Measurements from ENCODE around the gene AHI1.
"Not testable (repeated sequence)": the region's sequence is repeated elsewhere in the genome, so short reads cannot be mapped to it uniquely, and the experiment has no call there.

AHI1 gene

DNA sequence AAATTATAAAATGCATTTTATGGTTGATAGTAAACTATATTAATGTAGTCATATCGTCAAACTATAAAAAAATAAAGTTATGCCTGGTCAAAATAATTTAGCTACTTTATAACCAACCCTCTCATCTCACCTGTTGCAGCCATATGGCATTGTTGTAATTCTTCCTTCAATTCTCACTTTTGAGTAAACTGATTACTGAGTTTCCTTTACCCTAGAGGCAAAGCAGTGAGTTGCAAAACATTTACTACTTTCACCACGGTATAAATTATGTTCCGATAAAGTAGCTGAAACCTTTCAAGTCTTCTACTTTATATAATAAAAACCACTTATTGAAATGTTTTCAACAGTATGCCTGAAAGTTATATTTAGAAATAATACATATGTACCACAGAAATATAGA, 113.8 kb downstream of the AHI1 start:
- DNase-seq: no peak

DNA sequence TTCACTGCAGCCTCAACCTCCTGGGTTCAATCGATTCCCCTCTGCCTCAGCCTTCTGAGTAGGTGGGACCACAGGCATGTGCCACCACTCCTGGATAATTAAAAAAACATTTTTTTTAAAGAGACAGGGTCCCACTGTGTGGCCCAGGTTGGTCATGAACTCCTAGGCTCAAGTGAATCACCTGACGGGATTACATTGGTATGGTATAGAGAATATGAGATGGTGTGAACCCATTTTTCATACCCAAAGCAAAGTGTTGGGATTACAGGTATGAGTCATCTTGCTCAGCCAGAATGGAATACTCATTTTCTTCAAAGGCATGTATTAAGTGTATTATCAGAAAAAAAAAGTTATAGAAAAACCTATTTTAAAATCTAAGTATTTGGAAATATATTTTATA, 114.2 kb downstream of the AHI1 start:
- DNase-seq: no peak

DNA sequence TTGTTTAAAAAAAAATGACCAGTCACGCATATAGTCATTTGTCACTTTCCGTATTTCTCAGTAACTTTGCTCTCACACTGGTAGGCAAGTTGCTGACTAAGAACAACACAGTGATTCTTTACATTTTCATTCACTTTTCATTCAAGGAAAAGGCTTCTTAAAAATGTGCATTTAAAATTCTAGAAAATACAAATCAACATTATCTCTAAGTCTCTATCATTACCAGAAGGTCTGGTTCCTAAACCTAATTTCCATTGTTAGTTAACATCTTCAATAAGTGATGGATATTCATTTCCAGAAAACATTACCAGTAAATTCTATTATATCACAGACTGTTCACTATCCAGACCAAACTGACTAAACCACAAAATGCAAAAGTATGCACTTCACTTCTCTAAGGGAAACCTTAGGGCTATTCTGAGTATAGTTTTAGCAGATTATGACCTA, 115.3 kb downstream of the AHI1 start:
- DNase-seq: no peak

DNA sequence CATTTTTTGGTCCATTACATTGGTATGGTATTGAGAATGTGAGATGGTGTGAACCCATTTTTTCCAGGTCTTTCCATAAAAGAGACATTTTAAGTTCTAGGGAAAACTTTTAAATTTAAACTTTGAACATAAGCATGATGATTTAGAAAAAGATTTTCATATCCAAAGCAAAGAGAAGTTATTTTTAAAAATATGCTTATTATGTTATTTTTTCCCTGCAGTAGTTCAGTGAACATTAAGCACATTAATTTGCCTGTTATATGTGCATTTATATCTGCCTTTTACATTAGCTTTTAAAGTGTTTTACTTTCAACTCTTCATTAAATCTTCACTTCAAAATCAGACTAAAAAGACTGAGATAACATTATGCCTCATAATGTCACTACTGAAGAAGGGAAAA, 116.7 kb downstream of the AHI1 start:
- no peak for DNase-seq

DNA sequence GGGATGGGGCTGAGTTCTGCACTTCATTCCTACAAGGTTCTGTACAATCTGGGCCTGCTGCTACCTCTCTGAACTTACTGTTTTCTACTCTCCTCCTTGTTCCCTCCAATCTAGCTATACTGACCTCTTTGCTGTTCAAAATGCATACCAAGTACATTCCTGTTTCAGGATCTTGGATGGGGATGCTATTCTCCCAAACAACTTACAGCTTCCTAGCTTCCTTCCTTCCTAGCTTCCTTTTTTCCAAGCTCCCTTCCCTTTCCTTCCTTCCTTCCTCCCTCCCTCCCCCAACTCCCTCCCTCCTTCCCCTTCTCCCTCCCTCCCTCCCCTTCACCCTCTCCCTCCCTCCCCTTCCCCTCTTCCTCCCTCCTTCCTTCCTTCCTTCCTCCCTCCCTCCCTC, 117.9 kb downstream of the AHI1 start:
- no peak for DNase-seq

DNA sequence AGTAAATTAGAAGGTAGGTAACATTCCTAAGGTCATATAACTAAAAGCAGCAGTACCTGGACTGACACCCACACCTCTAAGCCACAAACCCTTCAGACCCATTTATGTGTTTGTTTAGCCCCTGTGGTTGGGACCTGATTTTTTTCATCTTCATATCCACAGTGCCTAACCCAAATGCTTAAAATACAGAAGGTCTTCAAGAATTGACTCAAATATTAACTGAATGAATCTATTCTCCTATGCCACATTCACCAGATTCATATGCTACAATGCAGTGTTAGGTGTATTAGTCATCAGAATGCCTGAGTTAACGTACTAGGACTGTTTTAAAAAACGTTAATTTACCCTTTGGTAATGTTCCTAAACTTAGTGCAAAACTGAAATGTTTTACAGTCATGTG, 124.8 kb downstream of the AHI1 start:
- DNase-seq: no peak

DNA sequence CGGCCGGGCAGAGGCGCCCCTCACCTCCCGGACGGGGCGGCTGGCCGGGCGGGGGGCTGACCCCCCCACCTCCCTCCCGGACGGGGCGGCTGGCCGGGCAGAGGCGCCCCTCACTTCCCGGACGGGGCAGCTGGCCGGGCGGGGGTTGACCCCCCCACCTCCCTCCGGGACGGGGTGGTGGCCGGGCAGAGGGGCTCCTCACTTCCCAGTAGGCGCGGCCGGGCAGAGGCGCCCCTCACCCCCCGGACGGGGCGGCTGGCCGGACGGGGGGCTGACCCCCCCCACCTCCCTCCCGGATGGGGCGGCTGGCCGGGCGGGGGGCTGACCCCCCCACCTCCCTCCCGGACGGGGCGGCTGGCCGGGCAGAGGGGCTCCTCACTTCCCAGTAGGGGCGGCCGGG, 133.9 kb downstream of the AHI1 start:
- not testable (repeated sequence) for DNase-seq

DNA sequence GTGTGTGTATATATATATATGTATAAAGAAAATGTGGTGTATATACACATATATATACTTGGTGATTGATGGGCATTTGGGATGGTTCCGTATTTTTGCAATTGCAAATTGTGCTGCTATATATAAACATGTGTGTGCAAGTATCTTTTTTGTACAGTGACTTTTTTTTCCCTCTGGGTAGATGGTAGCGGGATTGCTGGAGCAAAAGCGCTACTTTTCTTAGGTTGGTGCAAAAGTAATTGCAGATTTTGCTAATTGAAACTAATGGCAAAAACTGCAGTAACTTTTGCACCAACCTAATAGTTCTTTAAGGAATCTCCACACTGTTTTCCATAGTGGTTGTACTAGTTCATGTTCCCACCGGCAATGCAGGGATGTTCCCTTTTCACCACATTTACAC, 135.4 kb downstream of the AHI1 start:
- DNase-seq: no peak

DNA sequence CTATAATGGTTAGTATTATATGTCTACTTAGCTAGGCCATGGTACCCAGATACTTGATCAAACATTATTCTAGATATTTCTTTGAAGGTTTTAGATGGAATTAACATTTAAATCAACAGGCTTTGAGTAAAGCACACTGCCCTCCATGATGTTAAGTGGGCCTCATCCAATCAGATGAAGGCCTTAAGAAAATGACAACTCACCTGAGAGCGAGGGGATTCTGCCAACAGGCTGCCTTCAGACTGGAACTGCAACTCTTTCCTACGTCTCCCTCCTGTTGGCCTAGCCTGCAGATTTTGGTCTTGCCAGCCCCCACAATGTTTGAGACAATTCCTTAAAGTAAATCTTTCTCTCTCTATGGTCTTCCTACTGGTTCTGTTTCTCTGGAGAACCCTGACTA, 137.3 kb downstream of the AHI1 start:
- DNase-seq: no peak

DNA sequence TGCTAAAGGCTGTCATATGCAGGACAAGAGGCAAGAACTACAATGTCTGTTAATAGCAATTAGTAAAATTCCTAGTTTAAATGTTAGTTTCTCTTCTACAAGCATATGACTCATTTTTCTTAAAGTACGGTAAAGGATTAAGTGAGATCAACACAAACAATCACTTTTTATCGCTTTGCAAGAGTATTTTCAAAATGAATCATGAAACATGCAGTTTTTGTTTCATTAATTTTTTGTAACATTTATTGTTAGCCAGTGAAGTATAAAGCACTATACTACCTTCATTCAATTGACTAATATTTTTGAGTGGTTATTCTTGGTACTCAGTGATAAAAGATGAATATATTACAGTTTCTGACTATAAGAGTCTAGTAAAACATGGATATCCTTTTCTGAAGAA, 138.6 kb downstream of the AHI1 start:
- no peak for DNase-seq

DNA sequence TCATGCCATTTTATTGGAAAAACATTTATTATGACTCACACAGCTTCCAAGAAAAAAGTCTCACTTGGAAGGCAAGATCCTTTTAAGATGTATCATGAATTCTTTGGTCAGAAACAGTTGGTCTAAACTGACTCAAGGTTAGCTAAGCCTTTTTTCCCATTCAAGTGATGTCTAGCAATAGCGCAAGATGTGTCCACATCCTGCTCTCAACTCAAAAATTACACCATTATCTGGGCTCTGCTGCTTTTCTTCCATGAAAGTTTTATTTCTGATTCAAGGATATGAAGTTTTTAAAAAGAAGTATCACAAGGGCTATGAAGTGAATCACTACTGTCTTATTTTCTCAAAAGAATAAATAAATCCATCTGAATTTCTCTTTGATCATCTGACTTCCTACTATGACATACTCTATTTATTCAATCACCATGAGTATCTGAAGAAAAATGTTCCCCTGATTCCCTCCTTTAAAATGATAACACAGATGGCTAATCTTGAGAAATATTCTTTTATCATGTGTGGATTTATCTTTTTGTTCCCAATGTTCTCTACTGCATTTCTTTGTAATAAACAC, 139.2 kb downstream of the AHI1 start:
- no peak for DNase-seq

DNA sequence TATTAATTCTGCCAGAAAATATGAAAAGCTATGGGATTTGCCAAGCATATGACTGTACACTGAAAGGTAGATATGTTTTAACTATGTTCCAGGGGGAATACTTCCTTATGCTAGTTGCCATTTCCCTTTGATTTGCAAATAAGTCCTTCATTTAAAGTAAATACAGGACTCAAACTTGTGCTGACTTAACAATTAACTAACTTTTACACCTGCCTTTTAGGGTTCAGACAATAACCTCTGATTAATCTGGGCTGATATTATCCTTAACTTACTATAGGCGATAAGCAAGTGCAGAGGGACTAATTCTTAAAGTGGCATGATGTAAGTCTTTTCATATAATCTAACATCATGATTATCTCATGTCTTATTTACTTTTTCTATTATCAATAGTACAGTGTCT, 143.1 kb downstream of the AHI1 start:
- DNase-seq: no peak

DNA sequence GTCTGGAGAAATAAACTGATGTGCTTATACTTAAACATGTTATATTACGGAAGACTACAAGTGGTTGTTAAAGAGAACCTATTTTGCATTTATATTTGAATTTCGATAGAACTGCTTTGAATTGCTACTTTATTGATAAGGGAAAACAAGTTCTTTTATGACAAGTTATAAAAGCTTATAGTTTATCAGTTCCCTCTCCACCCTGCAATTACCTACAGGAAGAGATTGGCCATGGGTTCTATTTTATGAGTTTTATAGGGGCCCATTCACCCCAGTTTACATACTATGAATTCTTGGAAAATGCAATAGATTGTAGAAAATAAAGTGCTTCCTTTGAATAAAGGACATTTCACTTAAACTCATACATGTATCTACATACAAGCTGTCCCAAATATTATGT, 144.4 kb downstream of the AHI1 start:
- DNase-seq: no peak

DNA sequence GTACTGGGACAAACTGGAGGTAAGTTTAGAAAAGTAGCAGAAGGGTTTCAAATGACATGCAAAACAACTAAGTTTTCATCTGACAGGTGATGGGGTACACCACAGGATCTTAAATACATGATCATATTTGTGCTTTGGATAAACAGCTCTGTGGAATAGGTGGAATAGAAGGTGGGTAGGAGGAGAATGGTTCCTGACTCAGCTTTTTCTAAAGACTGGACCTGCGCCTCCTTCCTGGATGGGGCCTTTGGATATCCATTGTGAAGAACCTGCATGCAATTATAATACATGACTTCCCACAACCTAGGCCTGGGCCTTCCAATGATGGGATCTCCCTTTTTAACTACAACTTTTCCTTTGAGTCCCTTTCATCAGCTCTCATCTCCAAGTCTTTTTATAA, 145.9 kb downstream of the AHI1 start:
- no peak for DNase-seq

DNA sequence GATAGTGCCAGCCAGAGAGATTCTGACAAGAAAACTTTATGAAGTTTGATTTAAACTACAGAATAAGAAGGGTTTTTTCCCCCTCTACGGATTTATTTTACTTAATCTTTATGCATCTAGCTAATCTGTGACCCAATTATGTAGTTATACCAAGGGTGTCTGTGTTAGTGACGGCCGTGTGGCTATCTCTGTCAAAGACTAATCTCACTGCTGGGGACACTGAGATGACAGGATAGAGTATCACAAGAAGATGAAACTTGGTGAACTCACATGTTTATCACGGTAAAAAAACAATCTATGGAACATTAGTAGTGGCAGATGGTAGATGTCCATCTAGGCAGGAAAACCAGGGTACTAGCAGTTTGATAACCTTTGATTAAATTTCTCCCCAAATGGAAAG, 149.7 kb downstream of the AHI1 start:
- DNase-seq: no peak

DNA sequence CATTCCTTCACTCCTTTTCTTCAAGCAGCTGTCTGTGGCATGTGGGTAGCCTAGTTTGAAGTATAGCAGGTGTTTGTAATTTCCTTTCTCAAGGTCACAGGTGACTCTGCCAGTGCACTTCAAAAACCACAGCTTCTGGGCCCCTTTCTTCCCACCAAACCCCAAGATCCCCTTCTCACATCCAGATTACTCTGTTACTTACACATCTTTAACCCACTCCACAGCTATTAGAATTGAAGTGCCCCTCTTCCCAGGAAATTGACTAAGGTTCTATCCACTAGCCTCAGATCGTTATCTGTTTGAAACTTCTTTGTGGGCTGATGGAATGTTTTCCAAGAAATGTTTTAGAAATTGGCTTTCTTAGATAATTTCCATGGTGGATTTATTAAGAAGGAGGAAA, 150.8 kb downstream of the AHI1 start:
- DNase-seq: no peak

DNA sequence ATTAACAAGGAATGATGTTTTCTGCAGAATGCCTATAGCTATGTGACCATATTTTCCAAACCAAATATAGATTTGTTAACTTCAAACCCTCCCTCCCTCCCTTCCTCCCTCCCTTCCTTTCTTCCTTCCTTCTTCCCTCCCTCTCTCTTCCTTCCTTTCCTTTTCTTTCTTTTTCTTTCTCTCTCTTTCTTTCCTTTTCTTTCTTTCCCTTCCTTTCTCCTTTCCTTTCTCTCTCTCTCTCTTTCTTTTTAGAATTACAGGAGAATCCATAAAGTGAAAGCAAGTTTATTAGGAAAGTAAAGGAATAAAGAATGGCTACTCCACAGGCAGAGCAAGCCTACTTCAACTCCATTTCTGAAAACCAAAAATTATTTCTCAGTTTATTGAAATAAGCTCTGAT, 153.0 kb downstream of the AHI1 start:
- DNase-seq: no peak

DNA sequence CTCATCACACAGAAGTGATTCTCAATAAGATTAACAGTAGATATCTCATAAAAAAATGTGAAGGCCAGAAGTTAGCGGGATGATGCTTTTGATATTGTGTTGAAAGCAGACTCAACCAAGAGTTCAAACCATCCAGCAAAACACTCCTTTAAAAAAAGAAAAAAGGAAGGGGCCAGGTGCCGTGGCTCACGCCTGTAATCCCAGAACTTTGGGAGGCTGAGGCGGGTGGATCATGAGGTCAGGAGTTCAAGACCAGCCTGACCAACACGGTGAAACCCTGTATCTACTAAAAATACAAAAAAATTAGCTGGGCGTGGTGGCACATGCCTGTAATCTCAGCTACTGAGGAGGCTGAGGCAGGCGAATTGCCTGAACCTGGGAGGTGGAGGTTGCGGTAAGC, 157.6 kb downstream of the AHI1 start:
- not testable (repeated sequence) for DNase-seq

DNA sequence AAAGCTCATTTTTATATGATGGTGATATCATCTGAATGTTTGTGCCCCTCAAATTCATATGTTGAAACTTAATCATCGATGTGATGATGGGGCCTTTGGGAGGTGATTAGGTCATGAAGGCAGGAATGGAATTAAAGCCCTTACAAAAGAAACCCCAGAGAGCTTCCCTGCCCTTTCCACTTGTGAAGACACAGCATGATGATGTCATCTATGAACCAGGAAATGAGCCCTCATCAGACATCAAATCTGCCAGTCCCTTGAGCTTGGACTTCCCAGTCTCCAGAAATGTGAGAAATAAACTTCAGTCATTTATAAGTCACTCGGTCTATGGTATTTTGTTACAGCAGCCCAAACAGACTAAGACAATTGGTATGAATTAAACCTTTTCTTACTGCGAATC, 163.4 kb downstream of the AHI1 start:
- no peak for DNase-seq

DNA sequence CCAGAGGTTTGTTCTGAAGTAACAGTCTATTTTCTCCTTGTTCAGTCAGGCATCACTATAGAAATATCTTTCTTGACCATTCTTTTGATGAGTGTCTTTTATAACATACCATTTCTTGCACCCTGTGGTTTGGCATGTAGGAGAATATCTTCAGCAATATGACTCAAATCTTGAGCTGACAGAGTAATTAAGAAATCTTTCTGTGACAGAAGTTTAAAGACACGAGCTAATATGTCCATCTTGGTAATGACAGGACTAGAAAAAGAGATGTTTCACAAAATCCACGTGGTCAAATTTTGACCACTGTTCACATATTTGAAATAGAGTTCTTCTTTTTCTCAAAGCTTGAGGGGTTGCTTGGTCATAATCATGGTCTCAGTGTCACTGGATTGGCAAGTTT, 166.5 kb downstream of the AHI1 start:
- no peak for DNase-seq

DNA sequence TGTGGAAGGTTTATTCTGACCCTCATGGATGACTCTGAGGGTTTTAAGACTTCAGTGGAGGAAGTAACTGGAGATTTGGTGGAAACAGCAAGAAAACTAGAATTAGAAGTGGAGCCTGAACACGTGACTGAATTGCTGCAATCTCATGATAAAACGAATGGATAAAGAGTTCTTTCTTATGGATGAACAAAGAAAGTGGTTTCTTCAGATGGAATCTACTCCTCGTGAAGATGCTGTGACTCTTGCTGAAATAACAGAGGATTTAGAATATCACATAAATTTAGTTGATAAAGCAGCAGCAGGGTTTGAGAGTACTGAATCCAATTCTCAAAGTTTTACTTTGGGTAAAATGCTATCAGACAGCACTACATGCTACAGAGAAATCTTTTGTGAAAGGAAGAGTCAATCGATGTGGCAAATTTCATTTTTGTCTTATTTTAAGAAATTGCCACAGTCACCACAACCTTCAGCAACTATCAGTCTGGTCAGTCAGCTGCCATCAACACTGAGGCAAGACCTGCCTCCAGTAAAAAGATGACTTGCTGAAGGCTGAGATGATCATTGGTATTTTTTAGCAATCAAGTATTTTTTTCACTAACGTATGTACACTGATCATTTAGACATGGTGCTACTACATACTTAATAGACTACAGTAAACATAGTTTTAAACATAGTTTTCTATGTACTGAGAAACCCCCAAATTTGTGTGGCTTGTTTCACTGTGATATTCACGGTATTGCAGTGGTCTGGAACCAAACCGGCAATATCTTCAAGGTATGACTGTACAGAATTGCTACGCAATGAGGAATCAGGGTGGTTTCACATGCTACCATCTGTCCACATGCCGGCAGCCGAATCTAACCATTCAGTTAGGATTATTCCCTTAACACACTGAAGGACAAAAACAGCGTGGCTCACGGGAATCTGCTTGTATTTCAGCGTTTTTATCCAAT, 167.4 kb downstream of the AHI1 start:
- DNase-seq: no peak

DNA sequence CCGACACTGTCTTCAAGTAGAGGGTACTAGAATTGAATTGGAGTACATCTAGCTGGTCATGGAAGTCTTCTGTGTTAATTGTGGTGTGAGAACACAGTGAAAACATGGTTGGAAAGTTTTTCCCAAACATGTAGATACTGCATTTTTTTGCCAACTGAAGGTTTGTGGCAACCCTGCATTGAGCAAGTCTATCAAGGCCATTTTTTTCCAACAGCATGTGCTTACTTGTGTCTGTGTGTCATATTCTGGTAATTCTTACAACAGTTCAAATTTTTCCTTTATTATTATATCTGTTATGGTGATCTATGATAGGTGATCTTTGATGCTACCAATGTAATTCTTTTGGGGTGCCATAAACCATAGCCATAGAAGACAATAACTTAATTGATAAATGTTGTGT, 169.4 kb downstream of the AHI1 start:
- DNase-seq: no peak

DNA sequence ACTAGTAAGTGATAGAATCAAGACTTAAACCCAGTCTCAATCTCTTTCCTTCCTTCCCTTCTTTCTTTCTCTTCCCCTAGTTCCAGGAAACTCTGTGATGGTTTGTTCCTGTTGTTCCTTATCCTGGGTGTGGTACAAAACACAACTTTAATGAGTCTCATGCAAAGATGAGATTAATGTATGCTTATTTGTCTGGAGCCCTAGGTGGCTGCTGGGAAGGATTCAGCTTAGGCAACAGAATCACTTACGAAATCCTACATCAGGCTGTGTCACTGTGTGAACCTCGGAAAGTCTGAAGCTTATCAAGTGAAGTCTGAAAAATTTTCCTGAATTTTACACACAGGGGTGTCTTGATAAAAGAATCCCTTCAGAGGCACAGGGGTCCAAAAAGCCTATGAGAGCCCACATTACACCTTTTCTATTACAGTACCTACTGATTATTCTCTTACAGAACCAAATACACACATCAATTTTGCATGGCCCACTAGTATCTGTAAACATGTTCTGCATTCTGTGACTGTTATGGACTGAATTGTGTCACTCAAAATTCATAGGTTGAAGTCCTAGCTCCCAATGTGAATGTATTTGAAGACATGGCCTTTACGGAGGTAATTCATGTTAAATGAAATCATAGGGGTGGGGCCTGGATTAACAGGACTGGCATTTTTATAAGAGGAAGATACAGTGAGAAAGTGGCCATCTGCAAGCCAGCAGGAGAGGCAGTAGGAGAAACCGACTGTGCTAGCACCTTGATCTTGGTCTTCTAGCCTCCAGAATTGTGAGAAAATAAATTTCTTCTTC, 171.7 kb downstream of the AHI1 start:
- DNase-seq: no peak

DNA sequence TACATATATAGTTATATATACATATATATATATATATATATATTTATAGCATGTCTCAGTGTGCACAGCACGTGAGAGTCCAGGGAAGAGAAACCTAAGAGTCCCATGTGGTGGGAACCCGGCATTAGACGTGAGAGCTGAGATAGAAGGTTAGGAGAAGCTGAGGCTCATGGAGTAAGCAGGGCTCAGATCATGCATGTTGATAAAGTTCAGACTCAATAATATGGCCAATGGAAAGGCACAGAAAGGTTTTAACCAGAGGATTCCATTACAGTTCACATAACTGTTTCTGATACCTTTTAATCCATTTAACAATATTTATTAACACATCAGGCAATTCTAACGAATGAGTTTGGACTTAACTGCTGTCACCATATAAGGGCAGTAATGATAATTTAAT, 173.0 kb downstream of the AHI1 start:
- DNase-seq: no peak
